HG02798 (cell line): Measurements from ENCODE around the gene IFI30.
A peak's percentile ranks its signal among the peaks of the same experiment; 100 is the strongest.
"Not testable (repeated sequence)": the region's sequence is repeated elsewhere in the genome, so short reads cannot be mapped to it uniquely, and the experiment has no call there.

Source experiments
- ATAC-seq: cut with Tn5 transposase; IDR thresholded peaks from one replicate; pipeline ENCODE4 v1.9.1; 2021; ENCODE audit warnings: mild to moderate bottlenecking; ENCODE audit not compliant: unreplicated experiment, poor library complexity

The IFI30 gene

DNA sequence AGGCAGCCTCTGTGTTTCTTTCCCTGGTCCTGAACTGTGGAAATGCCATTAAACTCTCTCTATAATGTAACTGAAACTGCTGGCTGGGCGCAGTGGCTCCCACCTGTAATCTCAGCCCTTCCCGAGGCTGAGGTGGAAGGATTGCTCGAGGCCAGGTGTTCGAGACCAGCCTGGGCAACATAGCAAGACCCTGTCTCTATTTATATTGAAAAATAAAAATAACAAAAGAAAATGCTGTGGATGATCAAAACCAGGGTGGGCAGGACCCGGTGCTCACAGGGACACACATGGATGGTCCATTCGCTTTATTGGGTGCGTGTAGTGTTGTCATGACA, 22.9 kb downstream of the IFI30 start:
- ATAC-seq: no peak

DNA sequence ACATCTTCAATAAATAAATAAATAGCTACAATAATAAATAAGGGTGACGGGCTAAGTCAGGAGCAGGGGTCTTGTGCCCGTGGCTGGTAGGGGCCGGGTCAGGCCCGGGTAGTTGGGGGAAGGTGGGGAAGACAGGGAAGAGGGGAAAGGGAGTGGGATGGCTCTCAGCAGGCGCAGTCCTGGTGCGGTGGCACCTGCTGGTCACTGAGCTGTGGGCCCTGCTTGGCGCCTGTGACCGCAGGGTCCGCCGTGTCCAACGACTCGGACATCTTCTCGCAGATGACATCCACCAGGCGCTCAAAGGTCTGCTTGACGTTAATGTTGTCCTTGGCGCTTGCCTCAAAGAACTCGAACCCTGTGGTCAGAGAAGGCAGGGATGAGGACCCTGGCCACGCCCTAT, 23.7 kb downstream of the IFI30 start:
- ATAC-seq: no peak

DNA sequence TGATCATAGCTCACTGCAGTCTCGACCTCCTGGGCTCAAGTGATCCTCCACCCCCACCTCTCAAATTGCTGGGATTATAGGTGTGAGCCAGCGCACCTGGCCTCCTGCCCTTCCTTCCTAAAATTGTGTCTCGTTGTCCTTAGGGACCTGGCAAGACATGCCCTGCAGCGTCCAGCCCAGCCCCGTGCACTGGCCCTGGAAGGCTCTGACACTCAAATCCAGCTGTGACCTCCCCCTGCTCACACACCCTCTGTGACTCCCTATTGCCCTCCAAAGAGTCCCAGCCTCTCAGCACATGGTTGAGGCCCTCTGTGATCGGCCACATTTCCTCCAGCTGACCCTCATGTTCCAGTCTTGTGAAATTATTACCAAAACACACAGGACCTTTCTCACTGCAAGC, 24.3 kb downstream of the IFI30 start:
- no peak for ATAC-seq

DNA sequence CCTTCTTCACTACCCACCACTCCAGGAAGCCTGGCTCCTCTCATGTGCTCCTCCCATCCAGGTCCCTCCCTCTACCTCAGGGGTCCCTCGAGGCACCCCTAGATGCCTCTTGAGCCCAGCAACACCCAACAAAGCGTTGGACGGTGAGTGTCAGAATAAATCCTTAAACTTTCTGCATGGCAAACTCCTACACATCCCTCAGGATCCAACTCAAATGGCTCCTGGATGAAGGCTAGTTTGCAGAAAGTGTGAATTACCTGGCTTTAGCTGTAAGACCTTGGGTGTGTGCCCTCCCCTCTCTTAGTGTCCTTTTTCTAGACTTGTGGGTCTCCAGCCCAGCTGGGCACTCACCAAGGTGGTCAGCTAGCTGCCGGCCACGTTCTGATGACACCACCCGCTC, 24.8 kb downstream of the IFI30 start:
- no peak for ATAC-seq

DNA sequence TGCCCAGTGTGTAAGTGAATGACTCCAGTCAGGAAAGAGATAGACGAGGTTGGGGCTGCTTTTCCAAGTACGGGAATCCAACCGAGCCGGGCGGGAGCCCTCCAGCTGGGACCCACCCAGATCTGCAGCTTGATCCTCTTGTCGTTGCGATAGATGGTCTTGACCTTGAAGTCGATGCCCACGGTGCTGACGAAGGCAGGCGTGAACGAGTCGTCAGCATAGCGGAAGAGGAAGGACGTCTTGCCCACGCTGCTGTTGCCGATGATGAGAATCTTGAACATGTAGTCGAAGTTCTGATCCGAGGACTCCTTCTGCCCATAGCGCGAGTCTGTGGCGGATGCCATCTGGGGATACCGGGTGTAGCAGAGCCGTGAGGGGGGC, 28.8 kb downstream of the IFI30 start:
- ATAC-seq: no peak

DNA sequence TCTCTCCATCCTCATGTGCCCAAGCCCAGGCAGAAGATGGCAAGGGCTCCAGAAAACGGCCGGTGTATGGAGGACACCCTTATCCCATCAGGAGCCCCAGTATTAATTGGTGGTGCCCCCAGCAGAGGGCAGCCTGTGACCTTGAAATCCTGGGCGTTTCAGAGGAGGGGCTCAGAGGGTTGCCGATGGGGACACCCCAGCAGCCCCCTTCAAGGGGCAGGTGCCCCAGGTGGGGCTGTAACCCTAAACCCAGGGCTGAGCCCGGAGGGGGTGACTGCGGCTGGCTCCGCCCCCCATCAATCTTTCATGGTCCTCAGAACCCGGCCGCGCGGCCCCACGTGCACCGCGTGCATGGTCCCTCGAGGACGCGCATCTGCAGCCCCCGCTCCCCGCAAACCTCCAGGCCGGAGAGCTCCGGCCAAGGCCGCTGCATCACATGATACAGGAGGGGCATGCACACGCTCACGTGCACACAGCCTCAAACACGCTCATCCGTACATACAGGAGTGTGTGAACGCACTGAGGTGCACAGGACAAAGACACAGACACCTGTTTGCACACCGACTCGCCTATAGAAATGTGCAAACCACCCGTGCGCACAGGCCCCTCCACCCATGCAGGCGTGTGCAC, 29.3 kb downstream of the IFI30 start:
- no peak for ATAC-seq

DNA sequence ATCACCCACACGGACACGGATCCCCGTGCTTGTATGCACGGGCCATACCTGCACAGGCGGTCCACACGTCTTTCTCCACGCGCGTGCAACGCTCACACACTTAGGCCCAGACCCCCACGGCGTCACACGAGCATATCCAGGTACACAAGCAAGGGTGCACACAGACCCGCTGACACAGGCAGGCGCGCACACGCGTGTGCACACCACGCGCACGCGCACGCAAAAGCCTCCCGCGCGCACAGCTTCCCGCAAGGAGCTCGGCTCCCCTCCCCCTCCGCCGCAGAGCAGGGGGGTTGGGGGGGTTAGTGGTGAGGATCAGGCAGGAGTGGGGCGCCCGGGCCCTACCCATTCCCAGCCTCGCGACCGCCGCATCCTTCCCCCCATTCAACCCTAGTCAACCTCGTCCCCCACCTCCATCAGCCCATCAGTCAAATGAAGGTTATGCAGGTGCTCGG, 29.8 kb downstream of the IFI30 start:
- no peak for ATAC-seq

DNA sequence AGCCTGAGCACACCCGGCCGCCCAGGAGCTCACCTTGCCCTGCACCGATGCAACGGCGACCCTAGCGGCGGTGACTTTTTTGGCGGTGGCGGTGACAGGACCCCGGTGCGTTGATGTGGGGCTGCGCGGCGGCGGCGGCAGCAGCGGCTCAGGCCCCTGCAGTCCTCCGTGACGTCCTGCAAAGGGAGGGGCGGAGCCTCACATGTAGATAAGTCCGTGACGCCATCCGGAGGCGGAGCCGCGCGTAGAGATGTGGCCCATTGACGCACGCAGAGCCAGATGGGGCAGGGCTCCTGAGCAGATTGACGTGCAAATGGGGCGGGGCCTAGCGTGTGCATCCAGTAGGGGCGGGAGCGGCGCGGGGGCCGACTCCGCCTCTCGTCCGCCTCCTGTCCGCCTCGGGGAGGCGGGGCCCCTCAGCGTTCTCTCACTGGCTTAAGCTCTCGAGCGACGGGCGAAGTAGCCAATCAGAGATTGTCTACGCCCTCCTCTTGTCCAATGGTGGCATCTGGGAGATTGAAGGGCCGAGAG, 30.3 kb downstream of the IFI30 start, which contains the start of gene RAB3A:
Gene RAB3A (minus strand): TSS at position 180 of the 531 bp plus-strand sequence. CDS start 1,302 bp downstream, outside the sequence.
- ATAC-seq: peak; percentile 91

DNA sequence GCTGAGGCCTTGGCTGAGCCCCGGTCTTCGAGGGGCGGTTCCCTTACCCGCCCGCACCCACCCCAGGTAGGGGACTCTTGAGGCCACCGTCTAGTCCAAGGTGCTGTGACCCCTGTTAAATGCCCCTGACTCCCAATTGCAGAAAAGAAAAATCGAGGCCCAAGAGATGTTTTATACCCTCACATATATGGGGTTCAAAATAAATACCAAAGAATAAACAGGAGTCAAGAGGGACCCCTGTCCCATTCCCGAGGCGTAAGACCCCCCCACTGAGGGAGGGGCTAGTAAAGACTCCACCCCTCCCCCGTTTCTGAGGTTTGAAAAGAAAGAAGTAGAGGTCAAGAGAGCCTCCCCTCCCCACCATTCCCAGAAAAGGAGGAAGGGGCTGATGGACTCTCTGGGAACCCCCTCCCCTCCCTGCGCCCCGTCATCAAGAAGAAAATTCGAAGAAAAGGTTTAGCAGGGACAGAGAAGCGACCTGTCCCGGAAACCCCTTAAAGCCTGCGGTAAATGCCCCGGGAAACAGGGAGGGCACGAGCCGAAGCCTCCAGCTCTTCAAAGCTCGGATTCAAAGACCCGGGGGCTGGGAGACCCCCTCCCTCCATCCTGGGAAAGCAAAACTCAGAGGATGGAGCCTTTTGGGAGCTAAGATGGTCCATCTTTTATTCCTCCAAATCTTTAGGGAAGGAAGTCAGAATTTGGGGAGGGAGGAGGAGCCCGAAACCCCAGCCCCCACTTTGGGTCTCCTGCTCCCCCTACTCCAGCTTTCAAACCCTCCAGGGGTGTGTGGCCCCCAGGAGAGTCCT, 31.0 kb downstream of the IFI30 start:
- peak; percentile 15 for ATAC-seq

DNA sequence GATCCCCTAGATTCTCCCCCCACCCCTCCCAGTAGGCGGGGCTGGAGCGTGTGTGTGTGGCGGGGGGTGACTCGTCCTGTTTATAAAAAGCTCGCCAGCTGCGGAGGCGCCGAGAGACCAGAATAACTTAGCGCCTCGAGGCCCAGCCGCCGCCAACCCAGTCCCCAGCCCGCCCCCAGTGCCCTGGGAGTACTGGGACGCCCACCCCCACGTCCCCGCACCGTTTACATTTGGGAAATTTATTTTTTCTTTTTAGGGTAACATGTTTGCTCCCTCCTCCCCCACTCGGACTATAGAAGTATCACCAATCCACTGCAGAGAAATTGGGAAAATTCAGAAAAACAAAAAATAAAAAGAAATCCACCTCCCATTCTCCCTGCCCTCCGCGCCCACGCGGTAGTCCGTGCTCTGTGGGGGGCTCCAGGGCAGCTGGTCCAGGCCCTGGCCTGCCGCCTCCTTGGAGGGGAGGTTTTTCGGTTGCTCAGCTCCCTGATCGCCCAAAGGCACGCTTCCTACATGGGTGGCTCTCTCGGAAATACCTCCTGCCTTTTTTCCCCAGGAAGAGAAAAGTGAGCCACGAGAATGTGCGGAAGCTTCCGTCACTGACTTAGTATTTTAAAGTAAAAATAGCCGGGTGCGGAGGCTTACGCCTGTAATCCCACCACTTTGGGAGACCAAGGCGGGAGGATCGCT, 31.7 kb downstream of the IFI30 start:
- ATAC-seq: no peak

DNA sequence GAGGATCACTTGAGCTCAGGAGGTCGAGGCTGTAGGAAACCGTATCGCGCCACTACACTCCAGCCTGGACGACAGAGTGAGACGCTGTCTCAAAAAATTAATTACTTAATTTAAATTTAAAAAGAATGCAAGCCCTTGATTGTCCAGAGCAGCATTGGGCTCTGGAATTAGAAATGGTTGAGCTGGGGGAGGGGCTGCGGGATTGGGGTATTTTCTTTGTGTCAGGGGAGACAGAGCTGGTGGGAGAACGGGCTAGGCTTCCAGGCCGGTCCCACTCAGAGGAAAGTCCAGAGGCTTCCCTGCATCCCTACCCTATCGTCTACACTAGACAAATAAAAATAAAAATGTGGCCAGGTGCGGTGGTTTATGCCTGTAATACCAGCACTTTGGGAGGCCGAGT, 32.4 kb downstream of the IFI30 start:
- ATAC-seq: no peak

DNA sequence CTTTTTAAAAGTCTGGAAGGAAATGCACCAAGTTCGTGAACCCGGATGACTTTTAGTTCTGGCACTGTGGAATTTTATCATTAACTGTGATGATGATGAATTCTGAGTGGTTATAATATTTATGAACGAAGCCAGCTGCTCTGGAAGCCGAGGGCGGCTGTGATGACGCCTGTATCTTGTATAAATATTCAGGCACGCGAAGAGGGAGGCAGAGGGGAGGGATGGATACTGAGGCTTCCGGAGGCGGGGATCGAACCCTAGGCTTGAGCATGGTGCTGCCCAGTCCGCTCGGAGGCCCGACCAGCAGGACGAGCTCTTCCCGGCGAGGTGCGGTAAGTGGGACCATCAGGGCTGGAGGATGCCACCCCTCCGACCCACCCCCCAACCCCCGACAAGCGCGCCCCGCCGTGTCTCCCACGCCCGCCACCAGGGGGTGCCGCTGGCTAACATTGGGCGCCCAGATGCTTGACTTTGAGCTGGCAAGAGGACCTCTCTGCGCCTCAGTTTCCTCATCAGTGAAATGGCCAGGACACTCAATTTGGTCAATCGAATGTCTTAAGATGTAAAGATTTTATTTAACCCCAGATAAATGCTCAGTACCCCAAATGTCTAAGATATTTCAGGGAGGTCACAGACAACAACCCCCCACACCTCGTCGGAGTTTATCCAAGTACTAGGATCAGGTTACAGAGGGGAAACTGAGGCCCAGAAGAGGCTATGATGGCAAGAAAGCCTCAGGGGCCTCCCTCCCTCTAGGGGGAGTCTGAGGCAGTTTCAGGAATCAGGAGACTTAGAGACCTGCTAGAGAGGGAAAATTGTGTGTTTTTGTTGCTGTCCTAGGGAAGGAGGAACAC, 34.7 kb downstream of the IFI30 start:
- no peak for ATAC-seq

DNA sequence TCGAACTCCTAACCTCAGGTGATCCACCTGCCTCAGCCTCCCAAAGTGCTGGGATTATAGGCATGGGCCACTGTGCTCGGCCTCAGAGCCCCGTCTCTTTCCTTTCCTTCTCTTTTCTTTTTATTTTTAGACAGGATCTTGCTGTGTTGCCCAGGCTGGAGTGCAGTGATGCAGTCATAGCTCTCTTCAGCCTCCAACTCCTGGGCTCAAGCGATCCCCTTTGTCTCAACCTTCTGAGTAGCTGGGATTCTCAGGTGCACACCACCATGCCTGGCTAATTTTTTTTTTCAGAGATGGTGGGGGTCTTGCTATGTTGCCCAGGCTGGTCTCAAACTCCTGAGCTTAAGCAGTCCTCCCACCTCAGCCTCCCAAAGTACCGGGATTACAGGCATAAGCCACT, 36.3 kb downstream of the IFI30 start:
- not testable (repeated sequence) for ATAC-seq

DNA sequence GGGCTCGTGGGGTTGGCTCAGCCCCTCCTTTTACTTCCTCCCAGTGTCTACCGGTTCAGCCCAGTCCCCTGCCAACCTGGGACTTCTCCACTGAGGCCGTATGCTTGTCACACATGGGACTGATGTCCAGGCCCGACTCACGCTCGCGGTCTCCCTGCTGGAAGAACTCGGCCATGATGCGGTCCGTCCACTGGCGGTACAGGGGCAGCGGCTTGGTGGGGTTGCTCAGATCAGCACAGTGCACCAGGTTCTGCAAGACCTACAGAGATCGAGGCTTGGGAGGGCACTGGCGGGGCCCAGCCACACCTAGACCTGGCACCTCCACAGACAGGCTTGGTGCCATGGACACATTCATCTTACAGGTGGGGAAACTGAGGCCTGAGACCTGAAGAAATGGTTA, 38.1 kb downstream of the IFI30 start:
- no peak for ATAC-seq

DNA sequence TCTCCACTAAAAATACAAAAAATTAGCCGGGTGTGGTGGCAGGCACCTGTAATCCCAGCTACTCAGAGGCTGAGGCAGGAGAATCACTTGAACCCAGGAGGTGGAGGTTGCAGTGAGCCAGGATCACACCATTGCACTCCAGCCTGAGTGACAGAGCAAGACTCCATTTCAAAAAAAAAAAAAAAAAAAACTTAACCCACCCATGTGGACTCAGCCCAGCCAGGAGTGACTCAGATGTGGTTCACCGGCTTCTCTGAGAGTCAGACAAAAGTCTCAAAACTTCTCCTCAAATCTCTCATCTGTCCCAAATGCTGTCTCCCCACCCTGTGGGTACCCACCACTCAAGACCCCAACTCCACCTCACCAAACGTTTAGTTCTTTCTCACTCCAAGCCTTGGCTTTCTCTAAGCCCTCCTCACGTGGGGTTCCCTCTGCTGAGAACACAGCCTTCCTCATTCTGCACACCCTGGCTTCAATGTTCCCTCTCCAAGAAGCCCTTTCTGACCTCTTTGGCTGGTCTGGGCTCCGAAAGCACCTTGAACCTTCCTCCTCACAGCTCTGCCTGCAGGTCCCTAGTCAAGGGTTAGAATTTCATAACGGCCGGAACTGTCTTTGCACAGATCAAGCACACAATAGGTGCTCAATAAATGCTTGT, 41.3 kb downstream of the IFI30 start:
- no peak for ATAC-seq

DNA sequence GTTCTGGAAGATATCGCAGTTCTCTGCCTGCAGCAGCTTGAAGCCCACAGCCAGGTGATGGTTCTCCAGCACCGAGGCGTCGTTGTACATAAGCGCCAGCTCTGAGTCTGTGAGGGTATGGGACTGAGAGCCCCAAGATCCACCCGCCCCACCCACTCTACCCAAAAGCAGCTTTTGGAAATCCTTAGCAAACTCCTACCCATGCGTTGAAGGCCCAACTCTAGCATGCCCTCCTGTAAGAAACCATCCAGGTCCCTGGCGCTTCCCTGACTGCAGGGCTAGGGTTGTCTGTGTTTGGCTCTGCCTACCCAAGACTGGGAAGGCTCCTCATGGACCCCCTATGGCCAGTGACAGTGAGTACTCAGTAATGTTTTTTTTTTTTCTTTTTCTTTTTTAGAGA, 43.2 kb downstream of the IFI30 start:
- no peak for ATAC-seq

DNA sequence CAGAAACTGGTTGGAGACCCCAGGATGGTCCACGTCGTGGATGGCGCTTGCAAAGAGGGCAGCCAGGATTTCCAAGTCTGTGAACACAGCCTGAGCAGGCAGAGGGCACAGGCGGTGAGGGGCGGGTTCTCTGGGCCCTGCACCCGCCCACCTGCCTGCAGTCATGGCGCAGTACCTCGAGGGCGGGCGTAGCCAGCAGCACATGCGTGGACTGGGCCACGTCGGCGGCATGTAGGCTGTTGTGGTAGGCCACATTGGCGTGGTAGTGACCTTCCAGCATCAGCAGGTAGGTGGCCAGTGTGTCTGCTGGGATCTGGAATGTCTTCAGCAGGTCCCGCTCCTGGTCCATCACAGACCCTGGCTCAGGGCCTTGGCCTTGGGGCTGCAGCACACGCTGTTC, 44.5 kb downstream of the IFI30 start:
- ATAC-seq: no peak

DNA sequence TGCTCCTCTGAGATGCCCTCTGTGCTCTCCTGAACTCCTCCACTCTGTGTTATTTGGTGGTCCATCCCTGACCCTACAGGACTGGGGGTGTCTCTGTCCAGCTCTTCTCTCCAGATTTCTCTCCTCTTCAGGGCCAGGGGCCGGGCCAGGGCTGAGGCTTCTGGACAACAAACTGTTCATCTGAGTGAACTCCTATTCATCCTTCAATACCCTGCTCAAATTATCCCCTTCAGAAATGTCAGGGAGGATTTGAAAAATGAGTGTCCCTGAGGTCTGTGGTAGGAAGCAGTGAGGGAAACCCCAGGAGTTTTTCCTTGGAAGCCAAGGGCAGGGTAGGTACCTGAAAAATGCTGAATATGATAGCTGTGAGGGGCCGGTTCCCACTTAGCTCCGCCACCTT, 45.0 kb downstream of the IFI30 start:
- no peak for ATAC-seq

DNA sequence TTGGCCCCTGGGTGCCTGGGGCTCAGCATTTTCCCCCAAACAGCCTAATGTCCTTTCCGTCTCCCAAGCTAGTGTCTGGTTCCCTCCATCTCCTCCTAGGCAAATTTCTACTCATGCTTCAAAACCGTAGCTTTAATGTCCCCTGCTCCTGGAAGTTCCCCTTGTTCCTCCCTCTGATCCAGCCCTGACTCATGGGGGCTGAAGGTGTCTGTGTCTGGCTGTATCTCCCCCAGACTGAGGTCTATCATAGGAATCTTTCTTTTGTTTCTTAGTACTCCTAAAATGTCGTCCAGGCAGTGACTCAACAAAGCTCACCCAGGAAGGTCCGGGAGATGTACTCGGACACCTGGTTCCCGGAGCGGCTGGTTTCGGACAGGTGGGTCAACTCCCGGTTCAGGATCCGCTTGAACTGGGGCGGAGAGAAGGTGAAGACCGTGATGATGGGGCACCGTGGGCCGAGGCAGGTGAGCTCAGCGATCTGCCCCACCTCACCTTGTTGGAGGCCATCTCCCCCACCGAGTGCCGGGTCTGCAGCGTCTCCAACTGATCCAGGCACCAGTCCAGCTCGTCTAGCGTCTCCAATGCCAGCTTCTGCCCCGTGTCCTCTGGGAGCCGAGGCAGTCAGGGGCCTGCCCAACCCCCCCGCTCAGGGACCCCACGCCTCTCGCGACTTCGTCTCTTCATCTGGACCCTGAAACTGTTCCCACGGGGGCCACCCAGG, 46.5 kb downstream of the IFI30 start:
- ATAC-seq: no peak
